Measurements from ENCODE around the gene FUS.

DNA sequence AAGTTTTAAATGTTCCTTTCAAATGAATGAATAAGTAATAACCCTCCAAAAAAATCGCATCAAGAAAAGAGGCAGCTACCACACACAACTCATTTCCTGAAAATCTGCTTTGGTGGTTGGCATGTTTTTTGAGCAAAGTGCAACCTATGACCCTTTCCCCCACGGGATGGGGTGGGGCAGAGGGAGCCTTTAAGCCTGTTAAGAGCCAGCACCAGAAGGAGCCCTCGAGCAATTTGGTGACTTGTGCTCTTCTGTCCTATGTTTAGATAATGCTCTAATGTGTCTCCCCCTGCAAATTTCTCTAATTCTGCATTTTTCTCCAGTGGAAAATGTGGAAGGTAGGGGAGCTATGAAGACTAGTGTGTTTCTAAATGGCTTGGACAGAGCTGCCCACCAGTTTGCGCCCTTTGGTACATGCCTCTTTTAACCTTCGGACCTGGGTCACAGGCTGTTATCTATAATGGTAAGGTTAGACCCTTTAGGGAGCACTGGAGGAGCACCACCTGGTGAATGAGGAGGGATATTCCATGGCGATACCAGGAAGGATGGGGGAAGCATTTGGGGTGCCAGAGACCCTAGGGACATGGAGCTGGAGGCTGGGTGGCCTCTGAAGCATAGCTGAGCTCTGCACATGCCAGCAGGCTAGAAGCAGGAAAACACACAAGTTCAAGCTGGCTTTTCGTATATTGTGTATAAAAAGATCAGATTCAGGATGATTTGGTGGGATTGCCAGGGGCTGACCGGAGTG is 21.1 kb downstream of the FUS start:
- TF ChIP-seq, protein P1, sequence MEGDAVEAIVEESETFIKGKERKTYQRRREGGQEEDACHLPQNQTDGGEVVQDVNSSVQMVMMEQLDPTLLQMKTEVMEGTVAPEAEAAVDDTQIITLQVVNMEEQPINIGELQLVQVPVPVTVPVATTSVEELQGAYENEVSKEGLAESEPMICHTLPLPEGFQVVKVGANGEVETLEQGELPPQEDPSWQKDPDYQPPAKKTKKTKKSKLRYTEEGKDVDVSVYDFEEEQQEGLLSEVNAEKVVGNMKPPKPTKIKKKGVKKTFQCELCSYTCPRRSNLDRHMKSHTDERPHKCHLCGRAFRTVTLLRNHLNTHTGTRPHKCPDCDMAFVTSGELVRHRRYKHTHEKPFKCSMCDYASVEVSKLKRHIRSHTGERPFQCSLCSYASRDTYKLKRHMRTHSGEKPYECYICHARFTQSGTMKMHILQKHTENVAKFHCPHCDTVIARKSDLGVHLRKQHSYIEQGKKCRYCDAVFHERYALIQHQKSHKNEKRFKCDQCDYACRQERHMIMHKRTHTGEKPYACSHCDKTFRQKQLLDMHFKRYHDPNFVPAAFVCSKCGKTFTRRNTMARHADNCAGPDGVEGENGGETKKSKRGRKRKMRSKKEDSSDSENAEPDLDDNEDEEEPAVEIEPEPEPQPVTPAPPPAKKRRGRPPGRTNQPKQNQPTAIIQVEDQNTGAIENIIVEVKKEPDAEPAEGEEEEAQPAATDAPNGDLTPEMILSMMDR (IDR thresholded peaks at IDR 0.05), result no peak
- no peak for TF ChIP-seq POLR2A (IDR thresholded peaks at IDR 0.05)
